K562 (cell line): ENCODE results near the gene COL4A2. TPM values are rescaled to one million over a fixed set of nuclear protein-coding genes. Genes with fewer than 3 reads are reported as not detected.

Source experiments
- CHD4 ChIP-seq: fragments of 200-600 bp; sonication (generic); IDR thresholded peaks from 3 replicates; pipeline ENCODE4 v1.6.1; 2012; ENCODE audit warnings: low read depth, mild to moderate bottlenecking, mixed read lengths, low read length, inconsistent platforms; ENCODE audit not compliant: insufficient read depth, insufficient replicate concordance, poor library complexity, severe bottlenecking
- CSDE1 ChIP-seq, 2 experiments: fragments of 450-650 bp; IDR thresholded peaks; 2 replicates each; pipeline ENCODE4 v1.6.1; 2016; ENCODE audit warnings: mild to moderate bottlenecking in 1 of 2
- ELF4 ChIP-seq: fragments of 450-650 bp; formaldehyde crosslinking; IDR thresholded peaks from 2 replicates; pipeline ENCODE4 v1.4.0; 2022; ENCODE audit warnings: missing genetic modification characterization
- FOXK1 ChIP-seq: sonication (generic); formaldehyde crosslinking; IDR thresholded peaks from 2 replicates; pipeline ENCODE4 v1.8.0; 2022; ENCODE audit warnings: missing genetic modification reagents, mild to moderate bottlenecking, borderline replicate concordance
- HDAC2 ChIP-seq: fragments of 450-650 bp; IDR thresholded peaks from 2 replicates; pipeline ENCODE4 v1.6.1; 2016; ENCODE audit warnings: mild to moderate bottlenecking
- MCM7 ChIP-seq, 2 experiments: fragments of 450-650 bp; IDR thresholded peaks; 2 replicates each; pipeline ENCODE4 v1.6.1; 2016 to 2018
- MTF1 ChIP-seq: fragments of 250-450 bp; sonication (Bioruptor Pico); IDR thresholded peaks from 2 replicates; pipeline ENCODE4 v1.9.0; 2021; ENCODE audit warnings: moderate library complexity, mild to moderate bottlenecking, inconsistent platforms, borderline replicate concordance
- RBM17 ChIP-seq: fragments of 200-400 bp; formaldehyde crosslinking; IDR thresholded peaks from 2 replicates; pipeline ENCODE4 v1.6.1; 2017; ENCODE audit warnings: low read depth, mild to moderate bottlenecking, low read length, borderline replicate concordance
- RFX1 ChIP-seq: fragments of 450-650 bp; IDR thresholded peaks from 2 replicates; pipeline ENCODE4 v1.6.1; 2016; ENCODE audit warnings: mild to moderate bottlenecking, moderate library complexity
- SAP30 ChIP-seq: fragments of 200-600 bp; sonication (generic); IDR thresholded peaks from 2 replicates; pipeline ENCODE4 v1.6.1; 2012; ENCODE audit warnings: borderline replicate concordance, low read depth, mild to moderate bottlenecking, moderate library complexity, low read length, control low read depth, inconsistent platforms; ENCODE audit not compliant: insufficient read depth, poor library complexity, severe bottlenecking
- SMARCA4 ChIP-seq: fragments of 450-650 bp; IDR thresholded peaks from 2 replicates; pipeline ENCODE4 v1.6.1; 2016
- SMARCB1 ChIP-seq: IDR thresholded peaks from 2 replicates; pipeline ENCODE4 v1.6.1; 2011; ENCODE audit warnings: improper control_type of control experiment, low read depth; ENCODE audit not compliant: insufficient read length
- TEAD1 ChIP-seq, 2 experiments: fragments of 450-650 bp in 1 of 2; sonication (generic) in 1 of 2; formaldehyde crosslinking; IDR thresholded peaks; 2 replicates each; pipeline versions ENCODE4 v1.4.0 to v1.8.0; 2020 to 2022; ENCODE audit warnings: mild to moderate bottlenecking in 2 of 2, missing genetic modification reagents in 1 of 2
- ZC3H11A ChIP-seq: IDR thresholded peaks from 2 replicates; pipeline ENCODE4 v1.6.1; 2012; ENCODE audit warnings: low read depth, low read length, improper control_type of control experiment
- ZEB2 ChIP-seq: fragments of 450-650 bp; IDR thresholded peaks from 2 replicates; pipeline ENCODE4 v1.6.1; 2016
- ZNF239 ChIP-seq: fragments of 250-450 bp; sonication (Bioruptor Pico); IDR thresholded peaks from 2 replicates; pipeline ENCODE4 v1.4.0; 2020; ENCODE audit warnings: mild to moderate bottlenecking
- ZNF57 ChIP-seq: fragments of 450-650 bp; formaldehyde crosslinking; IDR thresholded peaks from 2 replicates; pipeline ENCODE4 v1.4.0; 2020; ENCODE audit warnings: mild to moderate bottlenecking, moderate library complexity
- polyA plus RNA-seq, 8 experiments: library from polyadenylated mRNA; depleted of rRNA in 4 of 8; stranded (reverse) in 5 of 8; unstranded in 3 of 8; fragments of >200 nt; fragmentation: Nextera tagmentation in 2 of 8; fragmentation: Illumina TruSeq in 1 of 8; extraction: Ambion mirVana in 2 of 8; extraction: Trizol in 1 of 8; gene quantifications; 2 replicates each; pipeline versions ENCODE4 v1.2.1 to v1.2.3, GENCODE V29; 2011 to 2014; ENCODE audit warnings: inconsistent platforms in 1 of 8, missing spikeins in 1 of 8
- total RNA-seq, 7 experiments: library from RNA; depleted of rRNA in 6 of 7; stranded (reverse); fragments of >200 nt in 6 of 7; fragmentation: Illumina TruSeq in 2 of 7; extraction: Trizol in 2 of 7; gene quantifications; 2 replicates each; pipeline versions ENCODE4 v1.2.1 to v1.2.3, GENCODE V29; 2011 to 2021; ENCODE audit warnings: low replicate concordance in 1 of 7
- TF ChIP-seq, protein P1 (sequence below), 2 experiments: fragments of 450-650 bp; formaldehyde crosslinking in 1 of 2; IDR thresholded peaks; 2 replicates each; pipeline versions ENCODE4 v1.4.0 to v1.6.1; 2014 to 2020; ENCODE audit warnings: mild to moderate bottlenecking in 2 of 2, borderline replicate concordance in 1 of 2, low read depth in 1 of 2
- TF ChIP-seq, protein P2 (sequence below): fragments of 450-650 bp; formaldehyde crosslinking; IDR thresholded peaks from 2 replicates; pipeline ENCODE4 v1.4.0; 2020; ENCODE audit warnings: mild to moderate bottlenecking, moderate library complexity

The COL4A2 gene
- total and polyA plus RNA-seq, 9 of the 15 experiments (the other 6 are each of a cell fraction or from before 2014, with no cell fraction given): 0.13 to 15.2 (median 8.1) TPM

DNA sequence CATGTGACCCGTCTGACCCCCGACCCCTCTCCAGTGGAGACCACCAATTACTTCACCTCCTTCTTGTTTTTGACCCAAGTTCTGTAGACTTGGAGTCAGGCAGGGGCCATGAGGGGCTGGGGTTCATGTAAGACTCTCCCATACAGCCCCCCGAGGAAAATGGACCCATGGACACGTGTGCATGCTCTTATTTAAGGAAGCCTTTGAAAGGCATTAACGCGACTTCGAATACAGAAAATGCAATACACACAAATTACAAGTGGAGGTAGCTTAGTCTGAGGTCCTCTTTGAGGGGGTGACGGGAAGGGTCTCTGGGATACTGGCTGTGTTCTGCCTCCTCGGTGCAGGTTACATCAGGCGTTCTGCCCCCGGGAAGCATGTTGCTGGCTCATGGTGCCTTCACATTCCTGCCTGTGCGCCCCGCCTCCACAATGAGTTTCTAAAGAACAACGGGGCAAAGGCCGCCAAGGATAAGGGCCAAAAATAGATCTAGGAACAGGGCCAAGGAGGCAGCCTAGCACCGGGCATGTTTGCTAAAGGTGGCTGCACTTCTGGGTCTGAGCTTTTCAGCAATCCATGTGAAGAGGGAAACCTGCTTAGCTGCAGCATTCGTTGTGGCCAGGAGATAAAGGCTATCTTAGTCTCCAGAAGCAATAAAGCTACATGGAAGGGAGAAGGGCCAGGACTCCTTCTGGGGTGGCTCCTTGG lies 199.9 kb downstream of the COL4A2 start (continued):
- TF ChIP-seq, protein P1, sequence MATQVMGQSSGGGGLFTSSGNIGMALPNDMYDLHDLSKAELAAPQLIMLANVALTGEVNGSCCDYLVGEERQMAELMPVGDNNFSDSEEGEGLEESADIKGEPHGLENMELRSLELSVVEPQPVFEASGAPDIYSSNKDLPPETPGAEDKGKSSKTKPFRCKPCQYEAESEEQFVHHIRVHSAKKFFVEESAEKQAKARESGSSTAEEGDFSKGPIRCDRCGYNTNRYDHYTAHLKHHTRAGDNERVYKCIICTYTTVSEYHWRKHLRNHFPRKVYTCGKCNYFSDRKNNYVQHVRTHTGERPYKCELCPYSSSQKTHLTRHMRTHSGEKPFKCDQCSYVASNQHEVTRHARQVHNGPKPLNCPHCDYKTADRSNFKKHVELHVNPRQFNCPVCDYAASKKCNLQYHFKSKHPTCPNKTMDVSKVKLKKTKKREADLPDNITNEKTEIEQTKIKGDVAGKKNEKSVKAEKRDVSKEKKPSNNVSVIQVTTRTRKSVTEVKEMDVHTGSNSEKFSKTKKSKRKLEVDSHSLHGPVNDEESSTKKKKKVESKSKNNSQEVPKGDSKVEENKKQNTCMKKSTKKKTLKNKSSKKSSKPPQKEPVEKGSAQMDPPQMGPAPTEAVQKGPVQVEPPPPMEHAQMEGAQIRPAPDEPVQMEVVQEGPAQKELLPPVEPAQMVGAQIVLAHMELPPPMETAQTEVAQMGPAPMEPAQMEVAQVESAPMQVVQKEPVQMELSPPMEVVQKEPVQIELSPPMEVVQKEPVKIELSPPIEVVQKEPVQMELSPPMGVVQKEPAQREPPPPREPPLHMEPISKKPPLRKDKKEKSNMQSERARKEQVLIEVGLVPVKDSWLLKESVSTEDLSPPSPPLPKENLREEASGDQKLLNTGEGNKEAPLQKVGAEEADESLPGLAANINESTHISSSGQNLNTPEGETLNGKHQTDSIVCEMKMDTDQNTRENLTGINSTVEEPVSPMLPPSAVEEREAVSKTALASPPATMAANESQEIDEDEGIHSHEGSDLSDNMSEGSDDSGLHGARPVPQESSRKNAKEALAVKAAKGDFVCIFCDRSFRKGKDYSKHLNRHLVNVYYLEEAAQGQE (IDR thresholded peaks at IDR 0.05; ENCODE audit: borderline replicate concordance): no peak; the same call in 1 of the 2 replicates
- TF ChIP-seq, protein P1 (CRISPR knock-in tag; IDR thresholded peaks at IDR 0.05; ENCODE audit: low read depth): no peak
- TF ChIP-seq ELF4 (CRISPR knock-in tag) (no peak), SMARCB1 (no peak), CSDE1 (IDR thresholded peaks at IDR 0.05) (no peak), ZNF239 (CRISPR knock-in tag) (no peak), RBM17 (no peak), MCM7 (IDR thresholded peaks at IDR 0.05) (no peak), ZC3H11A (no peak), HDAC2 (0 out of 2 replicates have a peak, but pooled peaks have one; percentile 56), SMARCA4 (peak; percentile 84), RFX1 (no peak), ZNF57 (CRISPR knock-in tag) (no peak), FOXK1 (CRISPR knock-in tag) (peak; percentile 56; the same call in 1 of the 2 replicates), SAP30 (no peak), TEAD1 (CRISPR knock-in tag; IDR thresholded peaks at IDR 0.05) (peak in 1 of 2 experiments; percentile 66; a peak in 2 of 4 replicates), ZEB2 (no peak), CHD4 (no peak), MTF1 (CRISPR knock-in tag) (no peak)
- TF ChIP-seq, protein P2, sequence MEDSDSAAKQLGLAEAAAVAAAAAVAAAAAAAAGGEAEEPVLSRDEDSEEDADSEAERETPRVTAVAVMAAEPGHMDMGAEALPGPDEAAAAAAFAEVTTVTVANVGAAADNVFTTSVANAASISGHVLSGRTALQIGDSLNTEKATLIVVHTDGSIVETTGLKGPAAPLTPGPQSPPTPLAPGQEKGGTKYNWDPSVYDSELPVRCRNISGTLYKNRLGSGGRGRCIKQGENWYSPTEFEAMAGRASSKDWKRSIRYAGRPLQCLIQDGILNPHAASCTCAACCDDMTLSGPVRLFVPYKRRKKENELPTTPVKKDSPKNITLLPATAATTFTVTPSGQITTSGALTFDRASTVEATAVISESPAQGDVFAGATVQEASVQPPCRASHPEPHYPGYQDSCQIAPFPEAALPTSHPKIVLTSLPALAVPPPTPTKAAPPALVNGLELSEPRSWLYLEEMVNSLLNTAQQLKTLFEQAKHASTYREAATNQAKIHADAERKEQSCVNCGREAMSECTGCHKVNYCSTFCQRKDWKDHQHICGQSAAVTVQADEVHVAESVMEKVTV (CRISPR knock-in tag): no peak
